LNCaP clone FGC (cell line): Measurements from ENCODE around the gene ARHGDIB.

ENCODE experiments used
- DNase-seq: peaks from one replicate; pipeline ENCODE4 v3.0.0-alpha.2; 2011; ENCODE audit warnings: low read depth
- H3K4me3 ChIP-seq: 2 replicates; pipeline ENCODE4 v1.5.1; 2011; ENCODE audit warnings: mild to moderate bottlenecking, low read depth, low read length, control low read depth
- CTCF ChIP-seq: IDR thresholded peaks from 2 replicates; pipeline ENCODE4 v1.5.1; 2012; ENCODE audit warnings: mild to moderate bottlenecking; ENCODE audit not compliant: control insufficient read depth, insufficient read depth; ENCODE audit errors: extremely low read depth

The ARHGDIB gene

GRCh38 chr12:14920475-14921126, 40.8 kb downstream of the ARHGDIB start:
- DNase-seq, result no peak
- no peak overlapping the region for H3K4me3 ChIP-seq
- no peak for TF ChIP-seq CTCF

GRCh38 chr12:14919455-14919854, 41.9 kb downstream of the ARHGDIB start:
- DNase-seq, result no peak
- H3K4me3 ChIP-seq, result no peak overlapping the region
- no peak for TF ChIP-seq CTCF

- no peak for DNase-seq
- no peak for TF ChIP-seq CTCF
- H3K4me3 ChIP-seq, result no peak overlapping the region
These were observed 45.7 kb downstream of the ARHGDIB start for GRCh38 chr12:14915736-14916135.

- DNase-seq, result no peak
- H3K4me3 ChIP-seq, result no peak overlapping the region
- no peak for TF ChIP-seq CTCF
These were observed 48.0 kb downstream of the ARHGDIB start for GRCh38 chr12:14913381-14913781.

GRCh38 chr12:14911131-14911530, 50.3 kb downstream of the ARHGDIB start:
- no peak overlapping the region for H3K4me3 ChIP-seq
- no peak for DNase-seq
- TF ChIP-seq CTCF, result no peak

GRCh38 chr12:14910090-14910915, 51.1 kb downstream of the ARHGDIB start:
- no peak for TF ChIP-seq CTCF
- no peak overlapping the region for H3K4me3 ChIP-seq
- DNase-seq, result no peak
